HFFc6 (cell line): Measurements from ENCODE around the gene HPS1. TPM values are rescaled to one million over a fixed set of nuclear protein-coding genes. Genes with fewer than 3 reads are reported as not detected.

Experiments used
- DNase-seq: peaks from one replicate; pipeline ENCODE4 v3.0.0-alpha.2; 2018
- H3K27ac Mint-ChIP-seq: 2 replicates; pipeline ENCODE4 v1.8.0; 2020; ENCODE audit warnings: mild to moderate bottlenecking, mixed read lengths
- H3K27me3 Mint-ChIP-seq: 2 replicates; pipeline ENCODE4 v1.8.0; 2021; ENCODE audit warnings: mild to moderate bottlenecking, moderate library complexity, mixed read lengths; ENCODE audit not compliant: insufficient read depth
- H3K36me3 Mint-ChIP-seq: 2 replicates; pipeline ENCODE4 v1.8.0; 2021; ENCODE audit warnings: low read depth, mixed read lengths
- H3K4me1 Mint-ChIP-seq: 2 replicates; pipeline ENCODE4 v1.8.0; 2020; ENCODE audit warnings: low read depth, mixed read lengths
- H3K4me3 Mint-ChIP-seq: 2 replicates; pipeline ENCODE4 v1.8.0; 2020; ENCODE audit warnings: mild to moderate bottlenecking, moderate library complexity, mixed read lengths
- H3K9me3 Mint-ChIP-seq: 2 replicates; pipeline ENCODE4 v1.8.0; 2020; ENCODE audit warnings: mild to moderate bottlenecking, mixed read lengths
- total RNA-seq, 6 experiments: library from RNA; stranded (reverse); fragmentation: NEBNext Ultra II Directional; extraction: Animal tissue kit (Norgen Biotek cat#: 25700); gene quantifications; 2 replicates in 1 of 6; 3 replicates in 5 of 6; pipeline ENCODE4 v1.2.3, GENCODE V29; 2021
- TF ChIP-seq, protein P1 (sequence below): fragments of 200-600 bp; sonication (generic); IDR thresholded peaks from 2 replicates; pipeline ENCODE4 v1.5.0; 2021; ENCODE audit warnings: antibody characterized with exemption, mild to moderate bottlenecking

Gene HPS1
- total RNA-seq, 6 experiments from 2014 or later, result 49.1 to 55.9 (median 52.8) TPM

GRCh38 chr10:98449287-98449686 is 2.6 kb upstream of the HPS1 start:
- Mint-ChIP-seq H3K36me3 (peaks cover 9% of the 10 kb centered on the region), H3K27me3 (peaks cover 2% of the 10 kb centered on the region), H3K4me3 (no peak overlapping the region), H3K9me3 (no peaks in the 10 kb centered on the region), H3K4me1 (peaks cover 37% of the 10 kb centered on the region), H3K27ac (no peak overlapping the region)
- TF ChIP-seq, protein P1, sequence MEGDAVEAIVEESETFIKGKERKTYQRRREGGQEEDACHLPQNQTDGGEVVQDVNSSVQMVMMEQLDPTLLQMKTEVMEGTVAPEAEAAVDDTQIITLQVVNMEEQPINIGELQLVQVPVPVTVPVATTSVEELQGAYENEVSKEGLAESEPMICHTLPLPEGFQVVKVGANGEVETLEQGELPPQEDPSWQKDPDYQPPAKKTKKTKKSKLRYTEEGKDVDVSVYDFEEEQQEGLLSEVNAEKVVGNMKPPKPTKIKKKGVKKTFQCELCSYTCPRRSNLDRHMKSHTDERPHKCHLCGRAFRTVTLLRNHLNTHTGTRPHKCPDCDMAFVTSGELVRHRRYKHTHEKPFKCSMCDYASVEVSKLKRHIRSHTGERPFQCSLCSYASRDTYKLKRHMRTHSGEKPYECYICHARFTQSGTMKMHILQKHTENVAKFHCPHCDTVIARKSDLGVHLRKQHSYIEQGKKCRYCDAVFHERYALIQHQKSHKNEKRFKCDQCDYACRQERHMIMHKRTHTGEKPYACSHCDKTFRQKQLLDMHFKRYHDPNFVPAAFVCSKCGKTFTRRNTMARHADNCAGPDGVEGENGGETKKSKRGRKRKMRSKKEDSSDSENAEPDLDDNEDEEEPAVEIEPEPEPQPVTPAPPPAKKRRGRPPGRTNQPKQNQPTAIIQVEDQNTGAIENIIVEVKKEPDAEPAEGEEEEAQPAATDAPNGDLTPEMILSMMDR, result no peak
- DNase-seq, result no peak

DNA sequence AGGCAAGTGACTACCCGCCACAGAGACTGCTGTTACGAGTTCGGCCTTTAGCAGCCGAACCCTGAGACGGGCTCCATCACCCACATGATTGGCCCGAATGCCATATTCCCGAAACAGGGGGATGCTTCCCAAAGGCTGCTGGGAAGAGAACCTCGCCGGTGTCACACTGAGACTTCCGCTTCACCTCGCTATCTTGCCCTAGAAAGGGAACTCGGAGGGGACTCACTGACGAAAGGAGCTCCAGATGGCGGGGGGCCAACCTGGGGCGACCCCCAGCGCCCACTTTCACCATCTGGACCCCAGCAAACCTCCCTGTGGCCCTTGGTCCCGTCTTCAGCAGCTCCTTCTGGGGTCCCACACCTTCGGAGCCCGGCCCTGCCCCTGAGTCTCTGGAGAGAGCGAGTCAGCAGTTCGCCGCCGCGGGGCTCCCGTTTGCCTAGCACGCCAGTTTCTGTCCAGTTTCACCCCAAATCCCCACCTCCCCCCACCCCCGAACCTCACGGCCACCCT is 529 bp downstream of the HPS1 start:
- H3K27ac Mint-ChIP-seq, result peak overlapping the region; percentile 88
- peaks cover 49% of the 10 kb centered on the region for H3K4me1 Mint-ChIP-seq
- peak; percentile 27 for DNase-seq
- H3K36me3 Mint-ChIP-seq, result peaks cover 24% of the 10 kb centered on the region
- TF ChIP-seq, protein P1, result no peak
- H3K27me3 Mint-ChIP-seq, result no peaks in the 10 kb centered on the region; the same call in none of the 2 replicates
- H3K4me3 Mint-ChIP-seq, result peak overlapping the region; percentile 95
- no peaks in the 10 kb centered on the region for H3K9me3 Mint-ChIP-seq

DNA sequence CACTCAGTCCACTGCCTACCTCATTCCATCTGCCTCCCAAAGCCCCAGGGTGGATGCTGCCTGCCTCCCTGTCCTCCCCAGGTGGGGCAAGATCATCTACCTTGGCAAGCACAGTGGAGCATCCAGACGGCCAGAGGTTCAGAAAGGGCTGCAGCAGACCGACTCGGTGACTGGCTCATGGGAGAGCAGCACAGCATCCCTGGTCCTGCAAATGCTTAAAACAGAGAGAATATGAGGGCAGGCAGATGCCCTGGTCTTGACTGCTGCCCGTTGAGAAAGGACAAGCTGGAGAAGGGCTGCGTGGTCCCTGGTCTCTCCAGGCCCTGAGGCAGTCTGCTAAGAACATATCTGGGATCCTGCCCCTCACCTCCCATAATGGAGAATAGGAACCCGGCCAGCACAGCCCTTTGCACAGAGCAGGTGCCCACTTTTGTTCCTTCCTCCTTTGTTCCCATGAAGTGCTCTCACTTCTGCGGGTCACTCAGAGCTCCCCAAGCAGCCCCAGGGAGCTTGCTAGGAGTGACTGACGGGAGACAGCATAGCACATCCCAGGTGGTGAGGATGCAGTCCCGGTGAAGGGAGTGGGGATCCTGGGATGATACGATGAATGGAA is 1.4 kb downstream of the HPS1 start:
- peaks cover 49% of the 10 kb centered on the region for H3K4me1 Mint-ChIP-seq

GRCh38 chr10:98444314-98445006 is 2.3 kb downstream of the HPS1 start:
- Mint-ChIP-seq H3K9me3 (no peaks in the 10 kb centered on the region), H3K4me1 (peaks cover 49% of the 10 kb centered on the region), H3K36me3 (peaks cover 37% of the 10 kb centered on the region), H3K4me3 (no peak overlapping the region; the same call in 1 of the 2 replicates), H3K27me3 (no peaks in the 10 kb centered on the region; the same call in none of the 2 replicates), H3K27ac (peak overlapping the region; percentile 40; the same call in 1 of the 2 replicates)
- DNase-seq, result no peak
- TF ChIP-seq, protein P1, result no peak

More for the DNA sequence above, 1.4 kb downstream of the HPS1 start:
- Mint-ChIP-seq H3K27me3 (no peaks in the 10 kb centered on the region; the same call in none of the 2 replicates), H3K27ac (peak overlapping the region; percentile 88; the same call in 1 of the 2 replicates), H3K36me3 (peaks cover 29% of the 10 kb centered on the region), H3K9me3 (no peaks in the 10 kb centered on the region), H3K4me3 (peak overlapping the region; percentile 95)
- DNase-seq, result no peak
- TF ChIP-seq, protein P1, result no peak

GRCh38 chr10:98438715-98439114 is 8.0 kb downstream of the HPS1 start:
- Mint-ChIP-seq H3K4me1 (peaks cover 22% of the 10 kb centered on the region), H3K36me3 (peaks cover 49% of the 10 kb centered on the region), H3K27ac (no peak overlapping the region), H3K27me3 (peaks cover 2% of the 10 kb centered on the region; the same call in 1 of the 2 replicates), H3K4me3 (no peak overlapping the region), H3K9me3 (no peaks in the 10 kb centered on the region)
- no peak for DNase-seq
- TF ChIP-seq, protein P1, result no peak
